ENCODE measurements around the gene ADCY1. TPM values are rescaled to one million over a fixed set of nuclear protein-coding genes. Genes with fewer than 3 reads are reported as not detected.

ADCY1 gene
- total RNA-seq, 2 experiments from 2014 or later = 0.03 TPM; not detected in 1

DNA sequence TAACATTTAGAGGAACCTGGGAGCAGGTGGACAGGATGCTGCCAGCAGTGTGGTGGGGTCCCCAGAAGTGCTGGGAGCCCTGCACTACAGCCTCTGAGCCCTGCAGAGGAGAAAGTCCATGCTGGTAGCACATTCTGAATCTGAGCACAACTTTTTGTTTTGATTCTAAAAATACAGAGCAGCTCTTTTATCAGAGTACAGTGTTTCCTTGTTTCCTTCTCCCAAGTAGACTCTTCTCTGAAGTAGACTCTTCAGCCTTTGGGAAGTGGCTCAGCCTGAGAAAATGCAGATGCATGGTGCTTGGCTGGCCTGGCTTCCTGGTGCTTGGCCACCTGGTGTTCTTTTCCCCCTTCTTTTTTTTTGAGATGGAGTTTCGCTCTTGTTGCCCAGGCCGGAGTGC lies 9.1 kb downstream of the ADCY1 start:
- ChIA-PET CTCF (no interaction called here), POLR2A (no interaction called here)
- H3K4me3 Mint-ChIP-seq = no peak overlapping the region
- DNase-seq (no peak), ATAC-seq (ENCODE audit: poor library complexity) (no peak)
- intact Hi-C loops (cut with DNase I, micrococcal nuclease) = no loop called here
- H3K27me3 Mint-ChIP-seq = peaks cover 14% of the 10 kb centered on the region
- H3K27me3 ChIP-seq (ENCODE audit: control insufficient read depth in 1 of 2, insufficient read depth in 2 of 2, low read length in 2 of 2) = no peaks in the 10 kb centered on the region
- no peak overlapping the region for H3K27ac ChIP-seq (ENCODE audit: low read depth in 1 of 2, low read length in 2 of 2)
- TF ChIP-seq CTCF (IDR thresholded peaks at IDR 0.05) = no peak
- H3K36me3 Mint-ChIP-seq (ENCODE audit: low read depth) = no peaks in the 10 kb centered on the region
- H3K27ac Mint-ChIP-seq = no peak overlapping the region
- no peaks in the 10 kb centered on the region for H3K4me1 Mint-ChIP-seq (ENCODE audit: low read depth)
- no peak overlapping the region for H3K4me3 ChIP-seq (ENCODE audit: low read length)
- H3K4me1 ChIP-seq (ENCODE audit: insufficient read depth, low read length) = no peaks in the 10 kb centered on the region
- no peaks in the 10 kb centered on the region for H3K36me3 ChIP-seq (ENCODE audit: insufficient read depth, low read length)
- H3K9me3 ChIP-seq (ENCODE audit: control insufficient read depth in 1 of 2, insufficient read depth in 1 of 2, low read length in 2 of 2) = no peaks in the 10 kb centered on the region
- H3K9me3 Mint-ChIP-seq = no peaks in the 10 kb centered on the region

GRCh38 chr7:45584261-45585210 lies 10.4 kb downstream of the ADCY1 start:
- no peaks in the 10 kb centered on the region for H3K4me1 Mint-ChIP-seq (ENCODE audit: low read depth)
- Histone ChIP-seq H3K27ac (ENCODE audit: low read depth in 1 of 2, low read length in 2 of 2) (no peak overlapping the region), H3K4me1 (ENCODE audit: insufficient read depth, low read length) (no peaks in the 10 kb centered on the region), H3K9me3 (ENCODE audit: control insufficient read depth in 1 of 2, insufficient read depth in 1 of 2, low read length in 2 of 2) (no peaks in the 10 kb centered on the region), H3K4me3 (ENCODE audit: low read length) (no peak overlapping the region), H3K36me3 (ENCODE audit: insufficient read depth, low read length) (no peaks in the 10 kb centered on the region), H3K27me3 (ENCODE audit: control insufficient read depth in 1 of 2, insufficient read depth in 2 of 2, low read length in 2 of 2) (no peaks in the 10 kb centered on the region)
- H3K27me3 Mint-ChIP-seq = peaks cover 8% of the 10 kb centered on the region
- no peaks in the 10 kb centered on the region for H3K36me3 Mint-ChIP-seq (ENCODE audit: low read depth)
- CTCF ChIA-PET = no interaction called here
- intact Hi-C loops (cut with DNase I, micrococcal nuclease) = no loop called here
- POLR2A ChIA-PET = no interaction called here
- H3K9me3 Mint-ChIP-seq = no peaks in the 10 kb centered on the region
- no peak for DNase-seq
- TF ChIP-seq CTCF (IDR thresholded peaks at IDR 0.05) = no peak
- no peak overlapping the region for H3K27ac Mint-ChIP-seq
- no peak for ATAC-seq (ENCODE audit: poor library complexity)
- H3K4me3 Mint-ChIP-seq = no peak overlapping the region

DNA sequence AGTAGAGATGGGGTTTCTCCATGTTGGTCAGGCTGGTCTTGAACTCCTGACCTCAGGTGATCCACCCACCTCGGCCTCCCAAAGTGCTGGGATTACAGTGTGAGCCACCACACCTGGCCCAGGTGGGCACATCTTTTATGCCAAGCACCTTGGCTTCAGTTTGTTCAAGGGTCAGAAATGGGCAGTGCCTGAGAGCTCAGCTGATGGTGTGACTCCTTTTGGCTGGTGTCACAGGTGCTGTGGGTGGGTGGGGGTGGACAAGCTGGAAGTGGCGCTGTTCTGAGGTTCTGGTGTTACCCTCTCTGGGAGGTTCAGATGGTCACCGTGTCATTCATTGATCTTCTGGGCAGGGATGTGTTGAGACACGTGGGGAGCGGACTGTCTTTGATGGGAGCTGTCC lies 11.5 kb downstream of the ADCY1 start:
- no peaks in the 10 kb centered on the region for H3K4me1 Mint-ChIP-seq (ENCODE audit: low read depth)
- H3K36me3 ChIP-seq (ENCODE audit: insufficient read depth, low read length) = no peaks in the 10 kb centered on the region
- ChIA-PET POLR2A (no interaction called here), CTCF (no interaction called here)
- H3K4me1 ChIP-seq (ENCODE audit: insufficient read depth, low read length) = no peaks in the 10 kb centered on the region
- H3K4me3 ChIP-seq (ENCODE audit: low read length) = no peak overlapping the region
- H3K4me3 Mint-ChIP-seq = no peak overlapping the region
- H3K27ac Mint-ChIP-seq = no peak overlapping the region
- intact Hi-C loops (cut with DNase I, micrococcal nuclease) = no loop called here
- H3K27me3 Mint-ChIP-seq = peaks cover 8% of the 10 kb centered on the region
- H3K9me3 ChIP-seq (ENCODE audit: control insufficient read depth in 1 of 2, insufficient read depth in 1 of 2, low read length in 2 of 2) = peaks cover 0 to under 1% of the 10 kb centered on the region in 2 experiments
- ATAC-seq (ENCODE audit: poor library complexity) (no peak), DNase-seq (no peak)
- no peaks in the 10 kb centered on the region for H3K27me3 ChIP-seq (ENCODE audit: control insufficient read depth in 1 of 2, insufficient read depth in 2 of 2, low read length in 2 of 2)
- TF ChIP-seq CTCF (IDR thresholded peaks at IDR 0.05) = no peak
- no peak overlapping the region for H3K27ac ChIP-seq (ENCODE audit: low read depth in 1 of 2, low read length in 2 of 2)
- no peaks in the 10 kb centered on the region for H3K36me3 Mint-ChIP-seq (ENCODE audit: low read depth)
- no peaks in the 10 kb centered on the region for H3K9me3 Mint-ChIP-seq

Measured in CD4-positive, alpha-beta T cell (primary cell).